ENCODE data around the gene TRAF7.

Gene TRAF7

GRCh38 chr16:2166263-2167067, 10.9 kb downstream of the TRAF7 start:
- DNase-seq = no peak

GRCh38 chr16:2167068-2167638, 11.6 kb downstream of the TRAF7 start:
- no peak for DNase-seq

- DNase-seq = no peak
Observed at GRCh38 chr16:2170080-2170479, 14.5 kb downstream of the TRAF7 start.

DNA sequence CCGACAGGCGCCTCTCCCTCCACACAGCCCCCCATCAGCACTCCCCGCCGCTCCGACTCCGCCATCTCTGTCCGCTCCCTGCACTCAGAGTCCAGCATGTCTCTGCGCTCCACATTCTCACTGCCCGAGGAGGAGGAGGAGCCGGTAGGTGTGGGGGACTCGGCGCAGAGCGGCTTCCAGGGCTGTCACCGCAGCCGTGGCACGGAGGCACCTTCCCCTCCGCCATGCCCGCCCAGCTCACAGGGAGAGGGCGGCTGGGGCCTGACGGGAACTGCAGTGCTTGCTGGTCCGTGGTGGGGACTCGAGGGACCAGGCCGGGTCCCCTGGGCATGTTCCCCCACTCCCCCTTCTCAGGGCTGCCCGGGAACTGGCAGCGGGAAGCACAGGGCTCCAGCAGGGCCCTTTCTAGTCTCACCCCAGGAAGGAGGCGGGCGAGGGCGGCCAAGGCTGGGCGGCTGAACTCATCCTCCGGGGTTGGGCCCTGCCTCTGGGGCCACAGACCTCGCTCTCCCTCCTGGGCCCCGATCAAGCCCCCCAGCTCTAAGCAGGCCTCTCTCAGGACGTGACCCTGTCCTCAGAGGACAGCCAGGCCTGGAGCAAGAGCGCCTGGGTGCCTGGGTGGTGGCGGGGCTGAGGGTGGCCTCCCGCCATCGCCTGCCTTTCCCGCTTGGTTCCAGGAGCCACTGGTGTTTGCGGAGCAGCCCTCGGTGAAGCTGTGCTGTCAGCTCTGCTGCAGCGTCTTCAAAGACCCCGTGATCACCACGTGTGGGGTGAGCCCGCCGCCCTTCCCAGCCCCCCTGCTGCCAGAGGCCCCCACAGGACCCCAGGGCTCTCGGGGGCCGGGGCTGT, 15.2 kb downstream of the TRAF7 start:
- DNase-seq = no peak

- DNase-seq = no peak
Observed at GRCh38 chr16:2171601-2172178, 16.1 kb downstream of the TRAF7 start.

DNA sequence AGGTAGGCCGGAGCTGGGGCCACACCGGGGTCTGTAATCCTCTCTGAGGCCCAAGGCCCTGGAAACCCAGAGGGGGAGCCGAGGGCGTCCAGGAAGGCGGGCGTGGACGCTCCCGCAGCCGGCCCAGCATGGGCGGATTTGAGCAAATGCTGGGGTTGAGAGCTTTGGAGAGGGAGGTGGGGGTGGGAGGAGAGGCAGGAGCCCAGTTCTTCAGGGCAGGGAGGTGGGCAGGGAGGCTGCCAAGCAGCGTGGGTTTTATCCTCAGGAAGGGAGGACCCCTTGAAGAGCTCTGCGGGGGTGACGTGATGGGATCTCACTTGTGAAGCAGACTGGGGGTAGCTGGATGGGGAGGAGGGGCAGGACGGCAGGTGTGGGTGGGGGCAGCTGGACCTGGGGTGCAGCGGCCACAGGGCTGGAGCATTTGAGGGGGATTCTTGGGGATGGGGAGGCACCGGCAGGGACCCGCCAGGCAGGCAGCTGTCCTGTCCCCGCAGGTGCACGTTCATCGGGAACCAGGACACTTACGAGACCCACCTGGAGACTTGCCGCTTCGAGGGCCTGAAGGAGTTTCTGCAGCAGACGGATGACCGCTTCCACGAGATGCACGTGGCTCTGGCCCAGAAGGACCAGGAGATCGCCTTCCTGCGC, 17.2 kb downstream of the TRAF7 start:
- DNase-seq = no peak

GRCh38 chr16:2173366-2173765, 17.8 kb downstream of the TRAF7 start:
- DNase-seq = no peak

GRCh38 chr16:2173916-2174315, 18.3 kb downstream of the TRAF7 start:
- no peak for DNase-seq

DNA sequence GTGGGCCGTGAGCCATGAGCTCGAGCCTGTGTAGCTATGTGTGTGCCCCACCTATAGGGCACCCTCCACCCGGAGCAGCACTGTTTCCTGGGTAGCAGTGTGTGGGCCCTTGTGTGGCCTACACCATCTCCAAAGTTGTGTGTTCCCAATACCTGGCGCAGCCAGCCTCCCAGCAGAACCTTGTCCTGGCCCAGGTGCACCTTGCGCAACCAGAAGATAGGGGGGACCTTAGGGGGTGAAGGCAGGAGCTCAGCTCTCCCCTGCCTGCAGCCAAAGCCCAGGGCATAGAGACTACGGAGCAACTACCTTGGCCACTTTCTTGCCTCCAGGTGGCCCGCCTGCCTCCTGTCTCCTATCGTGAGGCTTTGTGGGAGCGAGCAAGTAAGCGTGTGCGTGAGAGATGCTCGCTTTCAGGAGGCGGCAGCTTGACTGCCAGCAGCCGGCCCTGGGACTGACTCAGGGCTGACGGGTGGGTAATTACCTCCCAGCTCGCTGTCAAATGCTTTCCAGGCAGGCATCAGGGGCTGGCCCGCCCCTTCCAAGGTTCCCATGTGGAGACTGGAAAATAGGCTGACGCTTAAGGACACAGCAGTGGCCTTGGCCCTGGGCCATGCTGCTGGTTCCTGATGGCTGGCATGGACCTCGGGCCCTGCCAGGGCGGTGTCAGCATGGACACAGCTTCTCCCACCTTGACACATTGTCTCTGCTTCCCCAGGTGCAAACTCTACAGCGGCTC, 19.0 kb downstream of the TRAF7 start:
- DNase-seq = no peak

- DNase-seq = no peak
Observed at GRCh38 chr16:2175454-2175853, 19.9 kb downstream of the TRAF7 start.

DNA sequence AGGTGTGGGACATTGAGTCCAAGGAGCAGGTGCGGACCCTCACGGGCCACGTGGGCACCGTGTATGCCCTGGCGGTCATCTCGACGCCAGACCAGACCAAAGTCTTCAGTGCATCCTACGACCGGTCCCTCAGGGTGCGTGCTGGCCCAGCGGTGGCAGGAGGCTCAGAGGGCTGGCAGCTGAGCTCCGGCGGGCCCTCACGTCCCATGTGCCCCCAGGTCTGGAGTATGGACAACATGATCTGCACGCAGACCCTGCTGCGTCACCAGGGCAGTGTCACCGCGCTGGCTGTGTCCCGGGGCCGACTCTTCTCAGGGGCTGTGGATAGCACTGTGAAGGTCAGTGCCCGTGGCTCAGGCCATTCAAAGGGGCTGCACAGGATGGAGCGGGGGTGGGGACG, 20.5 kb downstream of the TRAF7 start:
- DNase-seq = no peak

GRCh38 chr16:2177101-2177500, 21.5 kb downstream of the TRAF7 start:
- DNase-seq = no peak

DNA sequence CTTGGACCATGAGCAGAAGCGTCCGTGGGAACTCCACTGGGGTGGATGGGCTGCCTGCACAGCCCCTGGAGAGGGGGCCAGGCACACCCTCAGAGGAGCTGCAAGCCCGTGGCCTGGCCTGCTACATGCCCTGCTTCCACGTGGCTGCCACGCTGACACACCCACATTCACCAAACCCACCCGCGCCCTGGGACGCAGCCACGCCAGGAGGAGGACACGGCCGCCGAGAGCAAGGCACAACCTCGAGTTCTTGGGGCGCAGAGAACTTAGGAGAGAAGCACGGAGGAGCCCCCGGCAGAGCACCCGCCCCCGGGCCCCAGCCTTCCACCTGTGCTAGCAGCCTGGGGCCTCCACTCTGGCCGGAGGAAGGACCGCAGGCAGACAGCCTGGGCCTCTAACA, 22.0 kb downstream of the TRAF7 start:
- DNase-seq = no peak

- peak; percentile 12 for DNase-seq
Observed at GRCh38 chr16:2178321-2179106, 22.9 kb downstream of the TRAF7 start.

GRCh38 chr16:2179107-2179501, 23.5 kb downstream of the TRAF7 start:
- no peak for DNase-seq

DNA sequence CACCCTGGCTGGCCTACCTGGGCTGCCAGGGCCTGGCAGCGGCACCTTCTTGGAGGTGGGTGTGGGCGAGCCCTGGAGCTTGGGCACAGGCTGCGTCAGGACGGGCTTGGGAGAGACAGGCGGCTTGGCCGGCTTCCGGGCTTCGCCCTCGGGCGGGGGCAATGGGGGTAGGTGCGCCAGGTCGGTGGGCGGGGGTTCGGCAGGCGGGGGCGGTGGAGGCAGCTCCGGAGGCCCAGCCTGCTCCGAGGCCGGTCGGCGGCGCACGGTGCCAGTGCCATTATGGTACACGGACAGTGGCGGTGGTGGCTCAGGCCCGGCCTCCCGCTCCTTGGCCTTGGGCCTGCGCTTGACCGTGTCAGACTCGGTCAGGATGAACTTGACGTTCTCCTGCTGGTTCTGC, 24.0 kb downstream of the TRAF7 start:
- DNase-seq = no peak

- DNase-seq = no peak
Observed at GRCh38 chr16:2180461-2180860, 24.9 kb downstream of the TRAF7 start.

DNA sequence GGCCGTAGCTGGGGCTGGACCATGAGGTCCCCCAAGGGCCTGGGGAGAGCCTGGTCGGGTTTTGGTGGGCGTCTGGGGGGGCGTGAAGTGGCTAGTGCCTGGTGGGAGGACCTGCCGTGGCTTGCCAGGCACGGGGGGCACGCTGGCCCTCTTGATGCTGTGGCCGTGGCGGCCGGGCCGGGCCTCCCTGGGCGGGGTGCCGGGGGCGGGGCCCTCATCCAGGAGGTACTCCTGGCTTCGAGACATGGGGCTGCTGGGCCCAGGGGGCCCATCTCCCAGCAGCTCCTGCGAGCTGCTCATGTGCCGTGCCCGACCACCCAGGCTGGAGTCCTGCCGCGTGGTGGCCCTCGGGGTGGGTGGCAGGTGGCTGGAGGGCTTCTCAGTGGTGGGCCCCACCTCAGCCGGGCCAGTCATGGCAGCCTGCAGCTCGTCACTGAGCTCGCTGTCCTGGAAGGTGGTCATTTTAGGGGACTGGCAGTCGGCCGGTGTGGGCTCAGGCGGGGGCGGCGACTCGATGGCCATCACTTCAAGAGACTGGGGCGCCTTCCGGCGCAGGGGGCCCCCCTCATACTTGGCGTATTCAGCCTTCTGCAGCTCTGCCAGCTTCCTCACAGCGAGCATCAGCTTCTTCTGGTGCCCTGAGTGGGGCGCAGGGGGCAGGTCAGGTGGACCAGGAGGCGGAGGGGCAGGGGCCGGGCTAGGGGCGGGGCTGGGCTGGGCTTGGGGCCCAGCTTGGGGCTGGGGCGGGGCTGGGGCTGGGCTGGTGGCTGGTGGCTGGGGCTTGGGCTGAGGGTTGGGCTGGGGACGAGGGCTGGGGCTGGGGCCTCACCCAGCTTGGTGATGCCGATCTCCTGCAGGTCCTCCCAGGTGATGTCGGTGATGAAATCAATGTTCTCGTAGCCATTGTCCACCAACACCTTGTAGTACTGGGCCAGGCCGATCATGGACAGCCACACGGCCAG, 25.7 kb downstream of the TRAF7 start:
- no peak for DNase-seq

GRCh38 chr16:2181952-2182351, 26.4 kb downstream of the TRAF7 start:
- DNase-seq = no peak

DNA sequence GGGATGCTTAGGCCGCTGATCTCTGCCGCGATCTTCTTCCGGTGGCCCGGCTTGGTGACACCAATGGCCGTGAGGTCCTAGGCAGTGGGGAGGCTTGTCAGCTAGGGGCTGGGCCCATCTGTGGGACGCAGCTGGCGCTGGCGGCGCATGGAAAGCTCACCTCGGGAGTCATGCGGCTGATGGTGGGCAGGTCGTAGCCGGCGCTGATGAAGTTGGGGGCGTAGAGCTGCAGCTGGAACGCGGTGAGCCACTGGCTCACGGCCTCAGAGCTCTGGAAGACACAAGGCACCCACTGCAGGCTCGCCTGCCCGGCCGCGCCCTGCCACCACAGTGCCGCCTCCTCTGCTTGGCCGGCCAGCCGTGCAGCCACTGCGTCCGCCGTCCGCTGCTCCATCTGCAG, 28.1 kb downstream of the TRAF7 start:
- no peak for DNase-seq

Data from effector CD8-positive, alpha-beta T cell (primary cell).